Spleen (tissue), 11 donors: ENCODE results near the gene MARS1. TPM values are rescaled to one million over a fixed set of nuclear protein-coding genes. Genes with fewer than 3 reads are reported as not detected.

Experiments
- DNase-seq: peaks from one replicate; pipeline ENCODE4 v3.0.0-alpha.2; 2020
- H3K27ac ChIP-seq, 8 donors: fragments of 200-600 bp; sonication (generic) in 7 of 8; 1 replicate in 4 of 8; 2 replicates in 4 of 8; pipeline versions ENCODE4 v1.5.0 to v1.8.0; 2016 to 2021; ENCODE audit warnings: inconsistent platforms in 4 of 8, mild to moderate bottlenecking in 4 of 8, moderate library complexity in 1 of 8
- H3K27me3 ChIP-seq, 7 donors: fragments of 200-600 bp; sonication (generic) in 6 of 7; replicated peaks in 1 of 7; 1 replicate in 4 of 7; 2 replicates in 3 of 7; pipeline versions ENCODE4 v1.5.0 to v1.8.0; 2016 to 2021; ENCODE audit warnings: inconsistent platforms in 3 of 7, mild to moderate bottlenecking in 1 of 7
- H3K36me3 ChIP-seq, 6 donors: fragments of 200-600 bp; sonication (generic) in 5 of 6; 1 replicate in 4 of 6; 2 replicates in 2 of 6; pipeline versions ENCODE4 v1.5.0 to v1.8.0; 2016 to 2021; ENCODE audit warnings: inconsistent platforms in 2 of 6
- H3K4me1 ChIP-seq, 6 donors: fragments of 200-600 bp; sonication (generic) in 5 of 6; 1 replicate in 3 of 6; 2 replicates in 3 of 6; pipeline versions ENCODE4 v1.5.0 to v1.8.0; 2016 to 2021; ENCODE audit warnings: inconsistent platforms in 3 of 6
- H3K4me3 ChIP-seq, 8 donors: fragments of 200-600 bp; sonication (generic) in 7 of 8; 1 replicate in 4 of 8; 2 replicates in 4 of 8; pipeline versions ENCODE4 v1.5.0 to v1.8.0; 2016 to 2021; ENCODE audit warnings: inconsistent platforms in 4 of 8, mild to moderate bottlenecking in 4 of 8, moderate library complexity in 2 of 8
- H3K9me3 ChIP-seq, 8 donors: fragments of 200-600 bp; sonication (generic) in 7 of 8; 1 replicate in 4 of 8; 2 replicates in 4 of 8; pipeline versions ENCODE4 v1.5.0 to v1.8.0; 2016 to 2021; ENCODE audit warnings: inconsistent platforms in 4 of 8
- CTCF ChIP-seq, 11 experiments: fragments of 200-600 bp in 7 of 11; fragments of 450-650 bp in 4 of 11; sonication (generic) in 4 of 11; IDR thresholded peaks in 8 of 11; conservative IDR thresholded peaks in 3 of 11; 1 replicate in 7 of 11; 2 replicates in 4 of 11; pipeline versions ENCODE4 v1.4.0 to v1.8.0; 2016 to 2021; ENCODE audit warnings: antibody characterized with exemption in 11 of 11, inconsistent platforms in 4 of 11, mild to moderate bottlenecking in 1 of 11
- POLR2A ChIP-seq, 3 donors: fragments of 450-650 bp; IDR thresholded peaks; one replicate each; pipeline ENCODE4 v1.5.1; 2017; ENCODE audit warnings: antibody characterized with exemption in 3 of 3, mild to moderate bottlenecking in 1 of 3
- POLR2AphosphoS5 ChIP-seq, 3 donors: sonication (generic); formaldehyde crosslinking; IDR thresholded peaks; one replicate each; pipeline ENCODE4 v1.5.1; 2017; ENCODE audit warnings: antibody characterized with exemption in 3 of 3
- WGBS, 5 donors: extraction: QIAGEN DNeasy Blood & Tissue Kit in 3 of 5; methylation state at CpG; one replicate each; pipeline versions ENCODE4 v1.1.5 to v1.1.7; 2013 to 2018; 5-methylcytosine and 5-hydroxymethylcytosine counted together
- intact Hi-C: fragments of 100-400 bp; cut with DNase I; formaldehyde crosslinking; loops from one replicate; pipeline ENCODE4 v1.15.0; 2023; ENCODE audit warnings: low total_unique reads
- polyA plus RNA-seq, 3 donors: library from polyadenylated mRNA; stranded (reverse); fragments of 200-250 nt; gene quantifications; one replicate each; pipeline ENCODE4 v1.2.1, GENCODE V29; 2013
- total RNA-seq, 7 donors: library from RNA; depleted of rRNA in 3 of 7; stranded (reverse); fragments of >200 nt in 3 of 7; fragmentation: NEBNext Ultra II Directional in 4 of 7; extraction: Animal tissue kit (Norgen Biotek cat#: 25700) in 4 of 7; gene quantifications; one replicate each; pipeline versions ENCODE4 v1.1.0 to v1.2.1, GENCODE V29; 2016 to 2021
- donor health status: healthy with polysubstance abuse.
- donor health status: DM: no; HTN: no; CAD: no; lungs with moderate emphysema.
- donor health status: DM: no; HTN: no; CAD: no.
- donor health status: Bipolar disorder and iron deficiency.
- donor health status: healthy.
- donor health status: DM: no; HTN: no; CAD: no.
- donor health status: DM: yes; HTN: yes; CAD: no.

MARS1 gene
- total and polyA plus RNA-seq, 10 donors, result 67.4 to 186 (median 101) TPM

DNA sequence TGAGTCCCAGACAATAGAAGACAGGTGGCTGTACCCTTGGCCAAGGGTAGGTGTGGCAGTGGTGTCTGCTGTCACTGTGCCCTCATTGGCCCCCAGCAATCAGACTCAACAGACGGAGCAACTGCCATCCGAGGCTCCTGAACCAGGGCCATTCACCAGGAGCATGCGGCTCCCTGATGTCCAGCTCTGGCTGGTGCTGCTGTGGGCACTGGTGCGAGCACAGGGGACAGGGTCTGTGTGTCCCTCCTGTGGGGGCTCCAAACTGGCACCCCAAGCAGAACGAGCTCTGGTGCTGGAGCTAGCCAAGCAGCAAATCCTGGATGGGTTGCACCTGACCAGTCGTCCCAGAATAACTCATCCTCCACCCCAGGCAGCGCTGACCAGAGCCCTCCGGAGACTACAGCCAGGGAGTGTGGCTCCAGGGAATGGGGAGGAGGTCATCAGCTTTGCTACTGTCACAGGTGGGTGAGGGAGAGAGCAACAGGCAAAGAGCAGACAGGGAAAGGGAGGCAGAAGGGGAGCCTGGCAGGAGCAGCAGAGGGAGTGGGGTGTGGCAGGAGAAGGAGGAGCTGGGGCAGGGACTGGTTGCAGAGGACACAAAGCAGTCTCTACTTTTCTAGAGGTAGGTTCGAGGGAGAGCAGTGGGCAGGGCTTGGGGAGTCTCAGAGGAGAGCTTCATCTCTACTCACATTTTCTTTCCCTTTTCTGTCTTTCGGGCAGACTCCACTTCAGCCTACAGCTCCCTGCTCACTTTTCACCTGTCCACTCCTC lies 32.3 kb upstream of the MARS1 start:
- Histone ChIP-seq H3K27me3 (peaks cover 0 to 17% (median 0%) of the 10 kb centered on the region in 7 donors), H3K36me3 (no peaks in the 10 kb centered on the region), H3K27ac (no peak overlapping the region), H3K4me1 (peaks cover 14 to 46% (median 20%) of the 10 kb centered on the region in 6 donors), H3K9me3 (no peaks in the 10 kb centered on the region), H3K4me3 (peak overlapping the region in 1 of 8 donors; percentile 35)
- 56 to 67% (median 63%) methylated on average over 5 to 10 of the region's 10 CpGs for WGBS, 5 donors
- TF ChIP-seq POLR2A (IDR thresholded peaks at IDR 0.05) (no peak), CTCF (IDR thresholded peaks at IDR 0.05 in 8 of 11, conservative IDR thresholded peaks at IDR 0.05 in 3 of 11) (no peak), POLR2AphosphoS5 (IDR thresholded peaks at IDR 0.05) (no peak)
- DNase-seq, result peak; percentile 68
- intact Hi-C loops, result no loop called here

- peak; percentile 76 for DNase-seq
- Histone ChIP-seq H3K27me3 (peaks cover 0 to 23% (median 6%) of the 10 kb centered on the region in 7 donors), H3K4me1 (peaks cover 20 to 52% (median 27%) of the 10 kb centered on the region in 6 donors), H3K9me3 (no peaks in the 10 kb centered on the region), H3K4me3 (peak overlapping the region in 1 of 8 donors; percentile 35), H3K36me3 (no peaks in the 10 kb centered on the region), H3K27ac (no peak overlapping the region)
- TF ChIP-seq POLR2A (IDR thresholded peaks at IDR 0.05) (no peak), CTCF (IDR thresholded peaks at IDR 0.05 in 8 of 11, conservative IDR thresholded peaks at IDR 0.05 in 3 of 11) (peak in 9 of 11 experiments; percentile 25 to 73 (median 51)), POLR2AphosphoS5 (IDR thresholded peaks at IDR 0.05) (no peak)
- WGBS, 5 donors, result 28 to 40% (median 38%) methylated on average over 12 to 15 of the region's 15 CpGs
- intact Hi-C loops, result no loop called here
Observed at GRCh38 chr12:57456145-57456700, 31.6 kb upstream of the MARS1 start.

GRCh38 chr12:57456737-57457490 lies 31.0 kb upstream of the MARS1 start:
- Histone ChIP-seq H3K36me3 (no peaks in the 10 kb centered on the region), H3K27ac (no peak overlapping the region), H3K27me3 (peaks cover 0 to 30% (median 13%) of the 10 kb centered on the region in 7 donors), H3K4me1 (peaks cover 26 to 59% (median 34%) of the 10 kb centered on the region in 6 donors), H3K4me3 (no peak overlapping the region), H3K9me3 (no peaks in the 10 kb centered on the region)
- DNase-seq, result peak; percentile 53
- intact Hi-C loops, result no loop called here
- WGBS, 5 donors, result 89 to 97% (median 90%) methylated on average over 6 of the region's 6 CpGs
- TF ChIP-seq POLR2A (IDR thresholded peaks at IDR 0.05), result no peak
- no peak for TF ChIP-seq POLR2AphosphoS5 (IDR thresholded peaks at IDR 0.05)
- no peak for TF ChIP-seq CTCF (IDR thresholded peaks at IDR 0.05 in 8 of 11, conservative IDR thresholded peaks at IDR 0.05 in 3 of 11)
